RWPE2 (cell line): ENCODE measurements around the gene RADIL.

Experiments
- ATAC-seq: fragments of 200-7000 bp; cut with Tn5 transposase; 3 replicates; pipeline ENCODE4 v1.9.1; 2021; ENCODE audit warnings: low read depth
- DNase-seq: peaks from one replicate; pipeline ENCODE4 v3.0.0-alpha.2; 2020; ENCODE audit warnings: low spot score
- H3K27ac ChIP-seq: fragments of 450-650 bp; 2 replicates; pipeline ENCODE4 v1.5.1; 2017; ENCODE audit warnings: mild to moderate bottlenecking; ENCODE audit not compliant: poor library complexity, severe bottlenecking
- H3K27me3 ChIP-seq: fragments of 250-450 bp; sonication (Bioruptor Pico); 2 replicates; pipeline ENCODE4 v1.5.1; 2021; ENCODE audit warnings: mild to moderate bottlenecking, moderate library complexity; ENCODE audit not compliant: insufficient read depth, poor library complexity, severe bottlenecking
- H3K36me3 ChIP-seq: fragments of 250-450 bp; sonication (Bioruptor Pico); 2 replicates; pipeline ENCODE4 v1.5.1; 2020; ENCODE audit warnings: low read depth, mild to moderate bottlenecking, moderate library complexity
- H3K4me1 ChIP-seq: fragments of 250-450 bp; sonication (Bioruptor Pico); 2 replicates; pipeline ENCODE4 v1.5.1; 2021; ENCODE audit warnings: mild to moderate bottlenecking, moderate library complexity; ENCODE audit not compliant: insufficient read depth, poor library complexity, severe bottlenecking
- H3K4me3 ChIP-seq: fragments of 250-450 bp; sonication (Bioruptor Pico); 2 replicates; pipeline ENCODE4 v1.5.1; 2021; ENCODE audit warnings: mild to moderate bottlenecking, moderate library complexity; ENCODE audit not compliant: severe bottlenecking
- H3K9me3 ChIP-seq: fragments of 250-450 bp; sonication (Bioruptor Pico); 2 replicates; pipeline ENCODE4 v1.5.1; 2021; ENCODE audit warnings: mild to moderate bottlenecking, moderate library complexity; ENCODE audit not compliant: severe bottlenecking
- TF ChIP-seq, protein P1 (sequence below): fragments of 450-650 bp; IDR thresholded peaks from one replicate; pipeline ENCODE4 v1.5.1; 2017; ENCODE audit warnings: mild to moderate bottlenecking, moderate library complexity; ENCODE audit not compliant: poor library complexity, severe bottlenecking

RADIL gene

DNA sequence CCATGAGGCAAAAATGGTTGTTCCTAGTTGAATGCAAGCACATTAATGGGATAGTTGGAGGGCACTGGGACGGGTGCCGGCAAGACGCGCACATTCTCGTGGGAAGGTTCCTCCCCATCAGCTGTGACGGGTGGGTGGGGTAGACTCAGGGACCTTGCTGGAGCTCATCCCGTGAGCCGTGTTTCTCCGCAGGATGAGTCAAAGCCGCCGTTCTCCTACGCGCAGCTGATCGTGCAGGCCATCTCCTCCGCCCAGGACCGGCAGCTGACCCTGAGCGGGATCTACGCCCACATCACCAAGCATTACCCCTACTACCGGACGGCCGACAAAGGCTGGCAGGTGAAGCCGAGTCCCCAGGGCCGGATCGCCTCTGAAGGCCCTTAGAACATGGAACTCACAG lies 128.5 kb downstream of the RADIL start:
- no peaks in the 10 kb centered on the region for H3K9me3 ChIP-seq
- TF ChIP-seq, protein P1, sequence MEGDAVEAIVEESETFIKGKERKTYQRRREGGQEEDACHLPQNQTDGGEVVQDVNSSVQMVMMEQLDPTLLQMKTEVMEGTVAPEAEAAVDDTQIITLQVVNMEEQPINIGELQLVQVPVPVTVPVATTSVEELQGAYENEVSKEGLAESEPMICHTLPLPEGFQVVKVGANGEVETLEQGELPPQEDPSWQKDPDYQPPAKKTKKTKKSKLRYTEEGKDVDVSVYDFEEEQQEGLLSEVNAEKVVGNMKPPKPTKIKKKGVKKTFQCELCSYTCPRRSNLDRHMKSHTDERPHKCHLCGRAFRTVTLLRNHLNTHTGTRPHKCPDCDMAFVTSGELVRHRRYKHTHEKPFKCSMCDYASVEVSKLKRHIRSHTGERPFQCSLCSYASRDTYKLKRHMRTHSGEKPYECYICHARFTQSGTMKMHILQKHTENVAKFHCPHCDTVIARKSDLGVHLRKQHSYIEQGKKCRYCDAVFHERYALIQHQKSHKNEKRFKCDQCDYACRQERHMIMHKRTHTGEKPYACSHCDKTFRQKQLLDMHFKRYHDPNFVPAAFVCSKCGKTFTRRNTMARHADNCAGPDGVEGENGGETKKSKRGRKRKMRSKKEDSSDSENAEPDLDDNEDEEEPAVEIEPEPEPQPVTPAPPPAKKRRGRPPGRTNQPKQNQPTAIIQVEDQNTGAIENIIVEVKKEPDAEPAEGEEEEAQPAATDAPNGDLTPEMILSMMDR, result no peak
- no peak overlapping the region for H3K4me3 ChIP-seq
- DNase-seq, result no peak
- ATAC-seq, result no peak
- no peaks in the 10 kb centered on the region for H3K4me1 ChIP-seq
- H3K36me3 ChIP-seq, result peaks cover 66% of the 10 kb centered on the region
- H3K27ac ChIP-seq, result no peak overlapping the region
- H3K27me3 ChIP-seq, result no peaks in the 10 kb centered on the region

DNA sequence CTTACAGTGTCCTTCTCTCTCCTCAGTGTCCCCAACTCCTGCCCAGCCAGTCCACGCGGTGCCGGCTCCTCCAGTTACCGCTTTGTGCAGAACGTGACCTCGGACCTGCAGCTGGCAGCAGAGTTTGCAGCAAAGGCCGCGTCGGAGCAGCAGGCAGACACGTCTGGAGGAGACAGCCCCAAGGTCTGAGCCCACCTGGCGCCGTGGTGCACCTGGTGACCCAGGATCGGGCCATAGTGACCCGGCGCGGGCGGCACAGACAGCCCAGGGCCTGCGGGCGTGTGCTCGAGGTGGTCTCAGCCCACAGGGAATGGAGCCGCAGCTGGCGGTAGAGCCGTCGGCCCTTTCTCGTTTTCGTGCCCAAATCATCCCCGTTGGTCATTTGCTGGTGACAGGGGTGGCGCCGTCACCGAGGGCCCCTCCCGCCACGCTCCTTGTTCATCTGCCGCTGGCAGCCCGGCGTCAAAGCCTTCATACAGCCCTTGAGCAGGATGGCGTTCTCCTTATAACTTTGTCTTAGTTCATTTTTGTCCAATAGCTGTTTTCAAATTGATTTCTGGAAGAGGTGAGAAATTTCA lies 129.0 kb downstream of the RADIL start:
- Histone ChIP-seq H3K27ac (no peak overlapping the region), H3K4me1 (no peaks in the 10 kb centered on the region), H3K4me3 (no peak overlapping the region), H3K9me3 (no peaks in the 10 kb centered on the region), H3K27me3 (no peaks in the 10 kb centered on the region), H3K36me3 (peaks cover 60% of the 10 kb centered on the region)
- TF ChIP-seq, protein P1, result no peak
- DNase-seq, result no peak
- ATAC-seq, result no peak

DNA sequence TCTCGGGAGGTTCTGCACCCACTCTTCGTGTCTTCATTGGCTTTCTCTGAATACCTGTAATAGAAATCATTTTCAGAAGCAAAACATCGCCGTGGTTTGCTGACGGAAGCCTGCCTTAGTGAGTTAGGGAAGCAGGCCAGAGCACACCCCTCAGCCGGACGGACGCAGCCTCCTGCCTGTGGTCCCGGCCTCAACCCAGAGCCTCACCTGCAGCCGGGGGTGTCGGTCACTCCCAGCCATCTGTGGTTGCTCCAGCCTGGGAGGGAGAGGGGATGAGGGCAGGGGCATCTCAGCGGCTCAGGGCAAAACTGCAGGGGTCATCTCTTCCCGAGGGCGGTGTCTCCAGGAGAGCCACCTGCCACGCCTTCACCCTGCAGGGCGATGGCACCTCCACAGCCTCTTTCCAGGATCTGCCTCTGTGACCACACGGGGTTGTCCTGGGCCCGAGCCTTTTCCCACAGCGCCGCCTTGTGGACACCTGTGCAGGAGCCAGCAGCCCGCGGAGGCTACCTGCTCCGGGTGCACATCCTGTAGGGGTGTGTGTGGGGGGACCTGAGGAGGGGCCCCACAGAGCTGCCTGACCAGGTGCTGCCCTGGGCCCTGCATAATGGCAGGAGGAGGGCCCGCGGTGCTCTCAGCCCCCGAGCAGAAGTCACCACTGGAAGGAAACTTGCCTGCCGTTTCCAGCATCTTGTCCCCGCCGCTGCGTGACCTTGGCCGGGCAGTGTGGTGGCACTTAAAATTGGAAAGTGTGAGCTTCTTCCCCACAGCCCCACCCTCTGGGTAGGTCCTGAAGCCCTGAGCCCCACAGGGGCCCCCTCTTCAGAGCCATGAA lies 129.7 kb downstream of the RADIL start:
- Histone ChIP-seq H3K4me1 (no peaks in the 10 kb centered on the region), H3K27me3 (no peaks in the 10 kb centered on the region), H3K36me3 (peaks cover 57% of the 10 kb centered on the region), H3K4me3 (no peak overlapping the region), H3K27ac (no peak overlapping the region), H3K9me3 (no peaks in the 10 kb centered on the region)
- DNase-seq, result no peak
- TF ChIP-seq, protein P1, result peak; percentile 88
- peak; percentile 92 for ATAC-seq

DNA sequence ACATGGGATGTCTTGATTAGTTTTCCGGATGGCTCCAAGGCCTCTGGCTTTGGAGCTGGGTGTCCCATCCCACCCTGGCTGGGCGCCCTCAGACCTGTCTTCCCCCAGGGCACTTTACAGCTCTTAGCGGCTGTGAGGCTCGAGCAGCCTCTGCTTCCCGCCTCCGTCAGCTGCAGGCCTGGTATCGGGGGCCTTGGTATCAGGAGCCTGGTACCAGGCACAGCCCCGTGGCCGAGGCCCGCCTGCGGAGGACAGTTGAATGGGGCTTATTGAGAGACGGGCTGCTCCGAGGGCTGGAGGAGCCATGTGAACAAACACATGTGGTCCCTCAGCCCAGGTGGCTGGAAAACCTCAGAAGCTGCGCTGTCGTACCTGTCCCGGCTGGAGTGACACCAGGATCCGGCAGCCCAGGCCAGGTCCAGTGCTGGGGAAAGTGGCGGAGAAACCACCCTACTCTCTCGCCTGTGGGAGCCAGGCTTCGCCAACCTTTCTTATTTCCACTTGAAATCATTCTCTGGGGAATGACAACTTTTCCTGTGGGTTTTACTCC lies 132.0 kb downstream of the RADIL start:
- Histone ChIP-seq H3K4me1 (peaks cover 2% of the 10 kb centered on the region), H3K9me3 (no peaks in the 10 kb centered on the region), H3K36me3 (peaks cover 60% of the 10 kb centered on the region), H3K4me3 (no peak overlapping the region), H3K27me3 (no peaks in the 10 kb centered on the region), H3K27ac (no peak overlapping the region)
- DNase-seq (no peak), ATAC-seq (no peak)
- TF ChIP-seq, protein P1, result no peak
